Neutrophil (primary cell): ENCODE measurements around the gene ADCY5.

Source experiments
- H3K27ac ChIP-seq: fragments of 200-600 bp; sonication (generic); 2 replicates; pipeline ENCODE4 v1.5.1; 2016; ENCODE audit warnings: mild to moderate bottlenecking, moderate library complexity
- H3K27me3 ChIP-seq: fragments of 200-600 bp; sonication (generic); 2 replicates; pipeline ENCODE4 v1.6.0; 2016; ENCODE audit warnings: mild to moderate bottlenecking
- H3K36me3 ChIP-seq: fragments of 200-600 bp; sonication (generic); 2 replicates; pipeline ENCODE4 v1.5.1; 2017
- H3K4me1 ChIP-seq, 2 experiments: fragments of 200-600 bp in 1 of 2; sonication (generic) in 1 of 2; 1 replicate in 1 of 2; 2 replicates in 1 of 2; pipeline versions ENCODE4 v1.5.1 to v1.6.1; 2013 to 2016; ENCODE audit warnings: low read depth in 1 of 2, low read length in 1 of 2, mild to moderate bottlenecking in 1 of 2, moderate library complexity in 1 of 2; ENCODE audit not compliant: control insufficient read depth in 1 of 2, insufficient read depth in 1 of 2
- H3K4me3 ChIP-seq, 2 experiments: fragments of 200-600 bp in 1 of 2; sonication (generic) in 1 of 2; 1 replicate in 1 of 2; 2 replicates in 1 of 2; pipeline ENCODE4 v1.5.1; 2013 to 2016; ENCODE audit warnings: low read depth in 1 of 2, low read length in 1 of 2, mild to moderate bottlenecking in 1 of 2, moderate library complexity in 1 of 2
- H3K9me3 ChIP-seq: fragments of 200-600 bp; sonication (generic); 2 replicates; pipeline ENCODE4 v1.5.1; 2016
- CTCF ChIP-seq: fragments of 200-600 bp; sonication (generic); IDR thresholded peaks from 2 replicates; pipeline ENCODE4 v1.5.1; 2016; ENCODE audit warnings: antibody characterized with exemption

ADCY5 gene

GRCh38 chr3:123263941-123264340 lies 184.9 kb downstream of the ADCY5 start:
- H3K4me1 ChIP-seq = no peaks in the 10 kb centered on the region
- no peaks in the 10 kb centered on the region for H3K27me3 ChIP-seq
- H3K4me3 ChIP-seq = no peak overlapping the region
- H3K27ac ChIP-seq = no peak overlapping the region
- no peaks in the 10 kb centered on the region for H3K9me3 ChIP-seq
- H3K36me3 ChIP-seq = no peaks in the 10 kb centered on the region
- no peak for TF ChIP-seq CTCF

GRCh38 chr3:123262868-123263267 lies 186.0 kb downstream of the ADCY5 start:
- Histone ChIP-seq H3K4me1 (no peaks in the 10 kb centered on the region), H3K4me3 (no peak overlapping the region), H3K27ac (no peak overlapping the region), H3K27me3 (no peaks in the 10 kb centered on the region), H3K9me3 (no peaks in the 10 kb centered on the region), H3K36me3 (no peaks in the 10 kb centered on the region)
- TF ChIP-seq CTCF = no peak

- Histone ChIP-seq H3K27ac (no peak overlapping the region), H3K27me3 (no peaks in the 10 kb centered on the region), H3K36me3 (no peaks in the 10 kb centered on the region), H3K4me3 (no peak overlapping the region), H3K9me3 (no peaks in the 10 kb centered on the region), H3K4me1 (no peaks in the 10 kb centered on the region)
- TF ChIP-seq CTCF = no peak
Measured at GRCh38 chr3:123262226-123262625, 186.7 kb downstream of the ADCY5 start.

- Histone ChIP-seq H3K4me1 (no peaks in the 10 kb centered on the region), H3K27ac (no peak overlapping the region), H3K4me3 (no peak overlapping the region), H3K36me3 (no peaks in the 10 kb centered on the region), H3K27me3 (no peaks in the 10 kb centered on the region), H3K9me3 (no peaks in the 10 kb centered on the region)
- no peak for TF ChIP-seq CTCF
Measured at GRCh38 chr3:123261666-123262065, 187.2 kb downstream of the ADCY5 start.

- Histone ChIP-seq H3K27me3 (no peaks in the 10 kb centered on the region), H3K4me1 (no peaks in the 10 kb centered on the region), H3K4me3 (no peak overlapping the region), H3K27ac (no peak overlapping the region), H3K36me3 (no peaks in the 10 kb centered on the region), H3K9me3 (no peaks in the 10 kb centered on the region)
- TF ChIP-seq CTCF = no peak
Measured at GRCh38 chr3:123258811-123259420, 190.0 kb downstream of the ADCY5 start.

GRCh38 chr3:123258359-123258758 lies 190.5 kb downstream of the ADCY5 start:
- no peak overlapping the region for H3K4me3 ChIP-seq
- no peaks in the 10 kb centered on the region for H3K27me3 ChIP-seq
- no peaks in the 10 kb centered on the region for H3K4me1 ChIP-seq
- no peak for TF ChIP-seq CTCF
- H3K9me3 ChIP-seq = no peaks in the 10 kb centered on the region
- H3K36me3 ChIP-seq = no peaks in the 10 kb centered on the region
- H3K27ac ChIP-seq = no peak overlapping the region
